HG02588 (cell line): ENCODE results near the gene PIGL.
"Not testable (repeated sequence)": the region's sequence is repeated elsewhere in the genome, so short reads cannot be mapped to it uniquely, and the experiment has no call there.

Experiments used
- ATAC-seq: cut with Tn5 transposase; IDR thresholded peaks from one replicate; pipeline ENCODE4 v1.9.1; 2021; ENCODE audit warnings: mild to moderate bottlenecking, moderate library complexity; ENCODE audit not compliant: unreplicated experiment

PIGL gene

GRCh38 chr17:16304830-16305229, 87.8 kb downstream of the PIGL start:
- ATAC-seq = no peak

- ATAC-seq = no peak
These were observed 89.2 kb downstream of the PIGL start for GRCh38 chr17:16306211-16306610.

GRCh38 chr17:16312061-16312460, 95.1 kb downstream of the PIGL start:
- ATAC-seq = not testable (repeated sequence)

GRCh38 chr17:16313139-16314090, 96.4 kb downstream of the PIGL start:
- ATAC-seq = no peak

GRCh38 chr17:16314189-16314588, 97.2 kb downstream of the PIGL start:
- no peak for ATAC-seq

GRCh38 chr17:16314859-16315258, 97.8 kb downstream of the PIGL start:
- ATAC-seq = no peak

- ATAC-seq = no peak
These were observed 103.0 kb downstream of the PIGL start for GRCh38 chr17:16319969-16320368.

- no peak for ATAC-seq
These were observed 105.6 kb downstream of the PIGL start for GRCh38 chr17:16322636-16323035.

GRCh38 chr17:16325964-16326363, 109.0 kb downstream of the PIGL start:
- no peak for ATAC-seq

- ATAC-seq = no peak
These were observed 110.0 kb downstream of the PIGL start for GRCh38 chr17:16327018-16327417.

- no peak for ATAC-seq
These were observed 112.0 kb downstream of the PIGL start for GRCh38 chr17:16328997-16329396.

- no peak for ATAC-seq
These were observed 112.7 kb downstream of the PIGL start for GRCh38 chr17:16329519-16330271.

- no peak for ATAC-seq
These were observed 121.4 kb downstream of the PIGL start for GRCh38 chr17:16338391-16338790.

GRCh38 chr17:16339402-16339801, 122.4 kb downstream of the PIGL start:
- no peak for ATAC-seq

- ATAC-seq = no peak
These were observed 122.9 kb downstream of the PIGL start for GRCh38 chr17:16339959-16340358.

- no peak for ATAC-seq
These were observed 126.0 kb downstream of the PIGL start for GRCh38 chr17:16342979-16343378.

GRCh38 chr17:16343569-16343968, 126.6 kb downstream of the PIGL start:
- ATAC-seq = no peak

- no peak for ATAC-seq
These were observed 128.6 kb downstream of the PIGL start for GRCh38 chr17:16345565-16345964.

GRCh38 chr17:16346721-16347271, 129.8 kb downstream of the PIGL start:
- no peak for ATAC-seq

- no peak for ATAC-seq
These were observed 131.6 kb downstream of the PIGL start for GRCh38 chr17:16348586-16348985.

- ATAC-seq = no peak
These were observed 132.4 kb downstream of the PIGL start for GRCh38 chr17:16349431-16349830.

GRCh38 chr17:16351831-16352230, 134.8 kb downstream of the PIGL start:
- no peak for ATAC-seq
